Measurements from ENCODE around the gene OGFOD1.

DNA sequence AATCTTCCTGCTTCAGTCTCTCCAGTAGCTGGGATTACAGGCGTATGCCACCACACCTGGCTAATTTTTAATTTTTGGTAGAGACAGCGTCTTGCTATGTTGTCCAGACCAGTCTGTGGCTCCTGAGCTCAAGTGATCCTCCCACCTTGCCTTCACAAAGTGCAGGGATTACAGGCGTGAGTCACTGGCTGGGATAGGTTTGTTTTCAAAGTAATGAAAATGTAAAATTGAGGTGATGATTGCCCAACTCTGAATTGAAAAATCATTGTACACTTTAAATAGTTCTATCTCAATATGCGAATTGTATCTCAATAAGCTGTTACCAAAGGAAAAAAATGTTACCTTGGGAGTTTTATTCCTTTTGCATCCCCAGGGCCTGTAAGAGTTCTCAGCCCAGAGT lies 24.8 kb upstream of the OGFOD1 start:
- TF ChIP-seq, protein P1, sequence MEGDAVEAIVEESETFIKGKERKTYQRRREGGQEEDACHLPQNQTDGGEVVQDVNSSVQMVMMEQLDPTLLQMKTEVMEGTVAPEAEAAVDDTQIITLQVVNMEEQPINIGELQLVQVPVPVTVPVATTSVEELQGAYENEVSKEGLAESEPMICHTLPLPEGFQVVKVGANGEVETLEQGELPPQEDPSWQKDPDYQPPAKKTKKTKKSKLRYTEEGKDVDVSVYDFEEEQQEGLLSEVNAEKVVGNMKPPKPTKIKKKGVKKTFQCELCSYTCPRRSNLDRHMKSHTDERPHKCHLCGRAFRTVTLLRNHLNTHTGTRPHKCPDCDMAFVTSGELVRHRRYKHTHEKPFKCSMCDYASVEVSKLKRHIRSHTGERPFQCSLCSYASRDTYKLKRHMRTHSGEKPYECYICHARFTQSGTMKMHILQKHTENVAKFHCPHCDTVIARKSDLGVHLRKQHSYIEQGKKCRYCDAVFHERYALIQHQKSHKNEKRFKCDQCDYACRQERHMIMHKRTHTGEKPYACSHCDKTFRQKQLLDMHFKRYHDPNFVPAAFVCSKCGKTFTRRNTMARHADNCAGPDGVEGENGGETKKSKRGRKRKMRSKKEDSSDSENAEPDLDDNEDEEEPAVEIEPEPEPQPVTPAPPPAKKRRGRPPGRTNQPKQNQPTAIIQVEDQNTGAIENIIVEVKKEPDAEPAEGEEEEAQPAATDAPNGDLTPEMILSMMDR (IDR thresholded peaks at IDR 0.05) = no peak
- no peak for TF ChIP-seq EZH2 (IDR thresholded peaks at IDR 0.05; ENCODE audit: borderline replicate concordance, insufficient read depth, low read depth, low read length, poor library complexity, severe bottlenecking)

Measured in B cell (primary cell).